H9 (cell line): ENCODE data around the gene RASGRP4. TPM values are rescaled to one million over a fixed set of nuclear protein-coding genes. Genes with fewer than 3 reads are reported as not detected.
A peak's percentile ranks its signal among the peaks of the same experiment; 100 is the strongest.

Experiments used
- DNase-seq: peaks from one replicate; pipeline ENCODE4 v3.0.0-alpha.2; 2017
- H2AFZ ChIP-seq: one replicate; pipeline ENCODE4 v1.6.1; 2013; ENCODE audit warnings: mild to moderate bottlenecking, low read length, control low read depth, moderate library complexity
- H2AK5ac ChIP-seq: 2 replicates; pipeline ENCODE4 v1.6.1; 2013; ENCODE audit warnings: low read length, control low read depth, mixed read lengths; ENCODE audit not compliant: insufficient read length
- H2BK120ac ChIP-seq: one replicate; pipeline ENCODE4 v1.6.1; 2013; ENCODE audit warnings: low read depth, mild to moderate bottlenecking, low read length, control low read depth, inconsistent platforms; ENCODE audit not compliant: poor library complexity, severe bottlenecking
- H2BK12ac ChIP-seq: 2 replicates; pipeline ENCODE4 v1.6.1; 2013; ENCODE audit warnings: low read length, control low read depth, mixed read lengths, low read depth; ENCODE audit not compliant: insufficient read length
- H2BK15ac ChIP-seq: 2 replicates; pipeline ENCODE4 v1.6.1; 2013; ENCODE audit warnings: low read depth, low read length, control low read depth
- H2BK20ac ChIP-seq: one replicate; pipeline ENCODE4 v1.6.1; 2013; ENCODE audit warnings: low read depth, mild to moderate bottlenecking, low read length, control low read depth, inconsistent platforms; ENCODE audit not compliant: poor library complexity, severe bottlenecking
- H2BK5ac ChIP-seq: 2 replicates; pipeline ENCODE4 v1.6.1; 2013; ENCODE audit warnings: low read length, control low read depth, mixed read lengths; ENCODE audit not compliant: insufficient read length
- H3K14ac ChIP-seq: 2 replicates; pipeline ENCODE4 v1.6.1; 2013; ENCODE audit warnings: low read length, control low read depth; ENCODE audit not compliant: insufficient read depth
- H3K18ac ChIP-seq: 2 replicates; pipeline ENCODE4 v1.6.1; 2013; ENCODE audit warnings: low read depth, mild to moderate bottlenecking, mixed read lengths, low read length, control low read depth; ENCODE audit not compliant: insufficient read length
- H3K23ac ChIP-seq: 2 replicates; pipeline ENCODE4 v1.6.1; 2013; ENCODE audit warnings: low read length, control low read depth, mixed read lengths, low read depth; ENCODE audit not compliant: insufficient read length
- H3K23me2 ChIP-seq: 2 replicates; pipeline ENCODE4 v1.6.1; 2013; ENCODE audit warnings: low read depth, mild to moderate bottlenecking, mixed read lengths, low read length, control low read depth; ENCODE audit not compliant: insufficient read length, poor library complexity, severe bottlenecking
- H3K27ac ChIP-seq: 2 replicates; pipeline ENCODE4 v1.5.1; 2013; ENCODE audit warnings: low read length, control low read depth, mixed read lengths, low read depth; ENCODE audit not compliant: insufficient read length
- H3K27me3 ChIP-seq: 2 replicates; pipeline ENCODE4 v1.6.1; 2013; ENCODE audit warnings: low read length, control low read depth, inconsistent platforms; ENCODE audit not compliant: insufficient read depth
- H3K4ac ChIP-seq: 2 replicates; pipeline ENCODE4 v1.6.1; 2013; ENCODE audit warnings: low read depth, mild to moderate bottlenecking, control low read depth, inconsistent platforms, low read length, moderate library complexity
- H3K4me1 ChIP-seq: 2 replicates; pipeline ENCODE4 v1.6.1; 2013; ENCODE audit warnings: low read length, control low read depth, inconsistent platforms; ENCODE audit not compliant: insufficient read depth
- H3K4me2 ChIP-seq: 2 replicates; pipeline ENCODE4 v1.6.1; 2013; ENCODE audit warnings: low read length, control low read depth, mixed read lengths; ENCODE audit not compliant: insufficient read length, insufficient read depth
- H3K56ac ChIP-seq: 2 replicates; pipeline ENCODE4 v1.6.1; 2013; ENCODE audit warnings: low read depth, mild to moderate bottlenecking, mixed read lengths, low read length, control low read depth; ENCODE audit not compliant: insufficient read length
- H3K79me1 ChIP-seq: 2 replicates; pipeline ENCODE4 v1.6.1; 2013; ENCODE audit warnings: low read depth, mild to moderate bottlenecking, moderate library complexity, low read length, control low read depth, inconsistent platforms; ENCODE audit not compliant: insufficient read depth, poor library complexity, severe bottlenecking
- H3K79me2 ChIP-seq: 2 replicates; pipeline ENCODE4 v1.6.1; 2013; ENCODE audit warnings: low read length, control low read depth, inconsistent platforms; ENCODE audit not compliant: insufficient read depth
- H3K9ac ChIP-seq: 2 replicates; pipeline ENCODE4 v1.6.1; 2013; ENCODE audit warnings: low read length, control low read depth, mixed read lengths; ENCODE audit not compliant: insufficient read length; ENCODE audit errors: extremely low read depth
- H3K9me3 ChIP-seq: one replicate; pipeline ENCODE4 v1.6.1; 2013; ENCODE audit warnings: low read depth, low read length, inconsistent platforms; ENCODE audit not compliant: control insufficient read depth
- H3T11ph ChIP-seq: one replicate; pipeline ENCODE4 v1.6.1; 2013; ENCODE audit warnings: mild to moderate bottlenecking, low read length, control low read depth, inconsistent platforms
- H4K20me1 ChIP-seq: one replicate; pipeline ENCODE4 v1.6.1; 2013; ENCODE audit not compliant: control insufficient read depth, insufficient read length, insufficient read depth
- H4K5ac ChIP-seq: 2 replicates; pipeline ENCODE4 v1.6.1; 2013; ENCODE audit warnings: low read depth, mild to moderate bottlenecking, mixed read lengths, low read length, control low read depth; ENCODE audit not compliant: insufficient read length
- H4K8ac ChIP-seq: replicated peaks from 2 replicates; pipeline ENCODE4 v1.6.1; 2013; ENCODE audit warnings: low read length, control low read depth, mixed read lengths, low read depth; ENCODE audit not compliant: insufficient read length
- H4K91ac ChIP-seq: 2 replicates; pipeline ENCODE4 v1.6.1; 2013; ENCODE audit warnings: low read depth, mild to moderate bottlenecking, moderate library complexity, mixed read lengths, low read length, control low read depth; ENCODE audit not compliant: insufficient read length
- H3K27ac Mint-ChIP-seq, 3 experiments: 2 replicates in 2 of 3; 3 replicates in 1 of 3; pipeline ENCODE4 v1.8.0; 2020 to 2021; ENCODE audit warnings: mixed read lengths in 3 of 3, mild to moderate bottlenecking in 1 of 3, moderate library complexity in 1 of 3
- H3K27me3 Mint-ChIP-seq: 2 replicates; pipeline ENCODE4 v1.8.0; 2021; ENCODE audit warnings: low read depth, mild to moderate bottlenecking, moderate library complexity, mixed read lengths
- H3K36me3 Mint-ChIP-seq, 3 experiments: 2 replicates in 2 of 3; 3 replicates in 1 of 3; pipeline ENCODE4 v1.8.0; 2020 to 2021; ENCODE audit warnings: low read depth in 3 of 3, mixed read lengths in 3 of 3; ENCODE audit not compliant: insufficient read depth in 1 of 3
- H3K4me1 Mint-ChIP-seq, 2 experiments: 2 replicates each; pipeline ENCODE4 v1.8.0; 2020; ENCODE audit warnings: mixed read lengths in 2 of 2
- H3K4me3 Mint-ChIP-seq, 2 experiments: 2 replicates in 1 of 2; 3 replicates in 1 of 2; pipeline ENCODE4 v1.8.0; 2020 to 2021; ENCODE audit warnings: mild to moderate bottlenecking in 2 of 2, mixed read lengths in 2 of 2, moderate library complexity in 1 of 2
- H3K9me3 Mint-ChIP-seq, 2 experiments: 2 replicates in 1 of 2; 3 replicates in 1 of 2; pipeline ENCODE4 v1.8.0; 2020; ENCODE audit warnings: mild to moderate bottlenecking in 2 of 2, mixed read lengths in 2 of 2, moderate library complexity in 1 of 2
- CTCF ChIP-seq: fragments of 200-600 bp; sonication (generic); conservative IDR thresholded peaks from 3 replicates; pipeline ENCODE4 v1.8.0; 2021; ENCODE audit warnings: antibody characterized with exemption, mild to moderate bottlenecking
- WGBS: extraction: QIAGEN DNeasy Blood & Tissue Kit; methylation state at CpG from one replicate; pipeline ENCODE4 v1.1.7; 2013; ENCODE audit warnings: missing lambda C conversion rate, low lambda C conversion rate, mixed read lengths; ENCODE audit not compliant: insufficient read length; ENCODE audit errors: extremely low coverage; 5-methylcytosine and 5-hydroxymethylcytosine counted together
- total RNA-seq: library from RNA; stranded (reverse); gene quantifications from 2 replicates; pipeline ENCODE4 v1.2.1, GENCODE V29; 2021

RASGRP4 gene
- total RNA-seq, 1 experiment from 2014 or later, result 0.28 TPM

- Histone ChIP-seq H3K4me2 (peak overlapping the region; percentile 69), H3K4me1 (no peaks in the 10 kb centered on the region), H3K56ac (no peak overlapping the region), H4K91ac (no peak overlapping the region), H3K27ac (no peak overlapping the region), H4K5ac (no peak overlapping the region), H2AK5ac (no peak overlapping the region), H2BK120ac (no peak overlapping the region), H3T11ph (no peak overlapping the region), H3K27me3 (peaks cover 14% of the 10 kb centered on the region; the same call in 1 of the 2 replicates), H4K20me1 (no peaks in the 10 kb centered on the region), H2BK20ac (no peak overlapping the region), H3K9me3 (no peaks in the 10 kb centered on the region), H3K23me2 (peaks cover 6% of the 10 kb centered on the region), H3K18ac (peak overlapping the region; percentile 55), H3K4ac (no peak overlapping the region), H3K23ac (no peak overlapping the region), H3K9ac (no peak overlapping the region), H2BK12ac (no peak overlapping the region), H3K79me2 (no peaks in the 10 kb centered on the region), H2AFZ (no peak overlapping the region), H4K8ac (no peak overlapping the region), H3K14ac (peak overlapping the region; percentile 10; the same call in 1 of the 2 replicates), H3K79me1 (no peaks in the 10 kb centered on the region), H2BK5ac (no peak overlapping the region), H2BK15ac (no peak overlapping the region)
- no peak for TF ChIP-seq CTCF
- peak overlapping the region; percentile 87 to 97 (median 96); a peak in 5 of 7 replicates for H3K27ac Mint-ChIP-seq
- peaks cover 10 to 16% of the 10 kb centered on the region in 2 experiments for H3K4me1 Mint-ChIP-seq
- peaks cover 4 to 8% of the 10 kb centered on the region in 2 experiments; a peak in 2 of 5 replicates for H3K9me3 Mint-ChIP-seq
- peak; percentile 96 for DNase-seq
- peaks cover 66% of the 10 kb centered on the region for H3K27me3 Mint-ChIP-seq
- WGBS, result no CpG with 5 or more reads among the region's 68 CpGs
- H3K4me3 Mint-ChIP-seq, result peak overlapping the region; percentile 83 to 92
- H3K36me3 Mint-ChIP-seq, result peaks cover 0 to 4% (median 0%) of the 10 kb centered on the region in 3 experiments; a peak in 3 of 7 replicates
Measured at GRCh38 chr19:38362076-38362945, 63.7 kb downstream of the RASGRP4 start.
